Thyroid gland (tissue), 4 donors: ENCODE results near the gene MAP1LC3A.

Source experiments
- CTCF ChIP-seq, 6 experiments: fragments of 200-600 bp in 3 of 6; fragments of 450-650 bp in 3 of 6; sonication (generic) in 3 of 6; IDR thresholded peaks; one replicate each; pipeline ENCODE4 v1.5.1; 2016 to 2019; ENCODE audit warnings: antibody characterized with exemption in 6 of 6, mild to moderate bottlenecking in 2 of 6, inconsistent platforms in 1 of 6, moderate library complexity in 1 of 6
- POLR2A ChIP-seq, 2 donors: fragments of 450-650 bp; IDR thresholded peaks; one replicate each; pipeline ENCODE4 v1.6.1; 2017; ENCODE audit warnings: antibody characterized with exemption in 2 of 2, mild to moderate bottlenecking in 2 of 2, moderate library complexity in 1 of 2

DNA sequence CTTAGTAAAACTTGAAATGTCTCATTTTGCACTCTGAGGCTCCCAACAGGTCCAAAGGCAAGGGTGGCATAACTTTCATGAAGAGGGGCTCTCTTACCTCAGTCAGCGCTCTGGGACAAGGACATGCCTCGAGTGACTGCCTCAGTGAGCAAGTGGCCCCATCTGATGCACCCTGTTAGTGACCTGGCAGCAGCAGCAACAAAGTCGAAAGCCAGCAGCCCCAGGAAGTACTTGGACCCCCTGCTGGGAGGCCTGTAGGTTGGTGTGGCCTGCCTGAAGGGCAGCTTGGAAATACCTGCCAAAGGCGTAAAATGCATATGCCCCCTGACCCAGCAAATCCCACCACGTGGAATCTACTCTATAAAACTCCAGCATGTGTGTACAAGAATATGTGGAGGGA lies 13.2 kb downstream of the MAP1LC3A start:
- TF ChIP-seq CTCF (IDR thresholded peaks at IDR 0.05) (no peak), POLR2A (IDR thresholded peaks at IDR 0.05) (no peak)
